Colonic mucosa (tissue), 4 donors: ENCODE measurements around the gene TM4SF5. TPM values are rescaled to one million over a fixed set of nuclear protein-coding genes. Genes with fewer than 3 reads are reported as not detected.

Experiments
- DNase-seq: peaks from one replicate; pipeline ENCODE4 v3.0.0-alpha.2; 2020
- H3K27ac ChIP-seq: fragments of 200-600 bp; one replicate; pipeline ENCODE4 v1.8.0; 2021
- H3K27me3 ChIP-seq: fragments of 200-600 bp; one replicate; pipeline ENCODE4 v1.8.0; 2021
- H3K36me3 ChIP-seq: fragments of 200-600 bp; one replicate; pipeline ENCODE4 v1.8.0; 2021
- H3K4me1 ChIP-seq: fragments of 200-600 bp; one replicate; pipeline ENCODE4 v1.8.0; 2021; ENCODE audit warnings: mild to moderate bottlenecking
- H3K4me3 ChIP-seq: fragments of 200-600 bp; one replicate; pipeline ENCODE4 v1.8.0; 2021
- H3K9ac ChIP-seq, 2 donors: one replicate each; pipeline ENCODE4 v1.7.0; 2013; ENCODE audit warnings: control low read depth in 2 of 2, low read depth in 2 of 2, low read length in 2 of 2
- H3K9me3 ChIP-seq: fragments of 200-600 bp; one replicate; pipeline ENCODE4 v1.8.0; 2021
- CTCF ChIP-seq: fragments of 200-600 bp; IDR thresholded peaks from one replicate; pipeline ENCODE4 v1.8.0; 2022; ENCODE audit warnings: antibody characterized with exemption, mild to moderate bottlenecking
- intact Hi-C: fragments of 100-400 bp; cut with DNase I; formaldehyde crosslinking; loops from one replicate; pipeline ENCODE4 v1.14.1; 2022
- total RNA-seq, 2 donors: library from RNA; stranded (reverse); fragmentation: NEBNext Ultra II Directional in 1 of 2; extraction: Animal tissue kit (Norgen Biotek cat#: 25700) in 1 of 2; gene quantifications; one replicate each; pipeline ENCODE4 v1.2.1, GENCODE V29; 2021
- donor health status: healthy.
- donor health status: DM: no; HTN: no; CAD: no.
- donor health status: DM: no; HTN: no; CAD: no.

Gene TM4SF5
- total RNA-seq, 2 donors from 2014 or later: 15.1 to 37.7 TPM

DNA sequence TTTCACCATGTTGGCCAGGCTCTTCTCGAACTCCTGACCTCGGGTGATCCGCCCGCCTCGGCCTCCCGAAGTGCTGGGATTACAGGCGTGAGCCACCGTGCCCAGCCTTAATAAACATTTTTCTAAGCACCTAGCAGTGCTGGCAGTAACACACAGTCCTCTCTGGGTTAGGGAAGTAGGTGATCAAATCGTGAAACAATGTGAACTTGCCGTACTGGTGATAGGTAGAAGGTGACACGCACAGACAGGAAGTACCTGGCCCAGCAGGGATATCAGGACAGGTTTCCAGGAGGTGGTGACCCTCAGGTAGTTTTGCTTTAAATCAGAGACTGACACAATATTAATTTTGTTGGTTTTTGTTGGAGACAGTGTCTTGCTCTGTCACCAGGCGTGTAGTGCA is 39.8 kb downstream of the TM4SF5 start:
- intact Hi-C loops: no loop called here
- TF ChIP-seq CTCF: no peak
- H3K27ac ChIP-seq: no peak overlapping the region
- H3K27me3 ChIP-seq: no peaks in the 10 kb centered on the region
- H3K4me1 ChIP-seq: peaks cover 5% of the 10 kb centered on the region
- H3K4me3 ChIP-seq: no peak overlapping the region
- H3K36me3 ChIP-seq: no peaks in the 10 kb centered on the region
- no peak for DNase-seq
- H3K9me3 ChIP-seq: no peaks in the 10 kb centered on the region
- no peak overlapping the region for H3K9ac ChIP-seq

DNA sequence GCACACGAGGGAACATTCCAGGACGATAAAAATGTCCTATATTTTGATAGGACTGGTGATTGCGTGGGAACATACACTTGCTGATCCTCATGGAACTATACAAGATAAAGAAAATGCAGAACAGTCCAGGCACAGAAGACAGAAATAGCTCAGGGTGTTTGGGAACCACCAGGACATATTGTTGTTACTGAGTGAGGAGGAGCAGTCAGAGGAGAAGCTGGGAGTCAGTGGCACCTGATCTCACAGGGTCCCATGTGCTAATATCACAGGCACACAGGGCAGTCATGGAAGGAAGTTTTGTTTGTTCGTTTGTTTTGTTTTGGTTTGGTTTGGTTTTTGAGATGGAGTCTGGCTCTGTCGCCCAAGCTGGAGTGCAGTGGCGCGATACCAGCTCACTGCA is 41.0 kb downstream of the TM4SF5 start:
- DNase-seq: no peak
- Histone ChIP-seq H3K9me3 (no peaks in the 10 kb centered on the region), H3K36me3 (no peaks in the 10 kb centered on the region), H3K27me3 (no peaks in the 10 kb centered on the region), H3K4me1 (peaks cover 4% of the 10 kb centered on the region), H3K27ac (no peak overlapping the region), H3K4me3 (no peak overlapping the region), H3K9ac (no peak overlapping the region)
- intact Hi-C loops: no loop called here
- no peak for TF ChIP-seq CTCF

DNA sequence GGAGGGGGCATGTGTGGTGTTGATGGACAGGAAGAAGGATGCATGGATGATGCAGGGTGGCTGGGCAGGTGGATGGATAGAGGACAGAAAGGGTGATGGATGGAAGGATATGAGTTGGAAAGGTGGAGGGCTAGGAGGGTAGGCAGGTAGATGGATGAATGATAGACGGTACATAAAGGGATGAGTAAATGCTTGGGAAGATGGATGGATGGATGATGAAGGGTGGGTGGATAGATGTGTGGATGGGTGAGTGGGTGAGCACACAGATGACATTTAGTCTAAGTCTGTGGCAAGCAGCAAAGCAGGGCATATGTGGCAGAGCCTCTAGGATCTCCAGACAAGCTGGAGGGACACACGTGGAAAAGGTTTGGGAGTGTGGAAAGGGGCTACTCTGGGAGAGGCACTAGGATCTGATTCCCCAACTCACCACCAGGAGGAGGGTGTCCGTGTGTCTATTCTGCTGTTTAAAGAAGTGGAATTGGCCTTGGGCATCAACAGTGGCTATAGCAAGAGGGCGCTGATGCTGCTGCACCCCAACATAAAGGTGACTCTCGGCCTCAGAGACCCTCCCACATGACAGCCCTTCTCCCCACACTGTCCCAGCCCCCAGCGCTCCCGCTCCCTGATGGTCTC is 43.5 kb downstream of the TM4SF5 start:
- H3K9me3 ChIP-seq: no peaks in the 10 kb centered on the region
- H3K4me1 ChIP-seq: no peaks in the 10 kb centered on the region
- no peak overlapping the region for H3K9ac ChIP-seq
- TF ChIP-seq CTCF: no peak
- intact Hi-C loops: no loop called here
- H3K4me3 ChIP-seq: no peak overlapping the region
- H3K27ac ChIP-seq: no peak overlapping the region
- no peak for DNase-seq
- no peaks in the 10 kb centered on the region for H3K36me3 ChIP-seq
- H3K27me3 ChIP-seq: no peaks in the 10 kb centered on the region

DNA sequence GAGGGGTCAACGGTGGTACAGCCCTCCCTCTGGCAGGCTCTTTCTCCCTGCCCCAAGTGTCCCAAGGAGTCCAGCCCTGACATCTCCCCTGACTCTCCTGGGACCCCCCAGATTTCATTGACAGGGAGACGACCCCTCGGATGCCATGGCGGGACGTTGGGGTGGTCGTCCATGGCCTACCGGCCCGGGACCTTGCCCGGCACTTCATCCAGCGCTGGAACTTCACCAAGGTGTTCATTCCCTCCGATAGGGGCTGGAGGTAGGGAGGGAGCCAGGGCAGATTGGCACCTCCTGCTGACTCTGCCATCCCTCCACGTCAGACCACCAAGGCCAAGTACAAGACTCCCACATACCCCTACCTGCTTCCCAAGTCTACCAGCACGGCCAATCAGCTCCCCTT is 45.1 kb downstream of the TM4SF5 start:
- intact Hi-C loops: no loop called here
- no peaks in the 10 kb centered on the region for H3K36me3 ChIP-seq
- no peak overlapping the region for H3K27ac ChIP-seq
- no peaks in the 10 kb centered on the region for H3K9me3 ChIP-seq
- no peak for DNase-seq
- H3K27me3 ChIP-seq: no peaks in the 10 kb centered on the region
- no peak overlapping the region for H3K4me3 ChIP-seq
- TF ChIP-seq CTCF: no peak
- no peak overlapping the region for H3K9ac ChIP-seq
- no peaks in the 10 kb centered on the region for H3K4me1 ChIP-seq

DNA sequence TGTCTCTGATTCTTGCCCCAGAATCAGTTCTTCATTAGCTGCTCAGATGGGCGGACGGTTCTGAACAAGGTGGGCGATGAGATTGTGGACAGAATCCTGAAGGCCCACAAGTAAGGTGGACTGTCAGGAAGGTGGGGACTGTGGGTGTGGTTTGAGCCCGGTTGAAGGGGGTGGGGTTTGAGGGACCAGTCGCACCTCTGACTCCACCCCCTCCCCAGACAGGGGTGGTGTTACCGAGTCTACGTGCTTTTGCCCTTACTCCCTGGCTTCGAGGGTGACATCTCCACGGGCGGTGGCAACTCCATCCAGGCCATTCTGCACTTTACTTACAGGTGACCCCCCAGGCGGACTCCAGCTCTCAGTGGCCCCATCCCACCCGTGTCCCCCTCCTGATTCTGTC is 46.6 kb downstream of the TM4SF5 start:
- DNase-seq: no peak

More for the DNA sequence above, 46.6 kb downstream of the TM4SF5 start:
- Histone ChIP-seq H3K9me3 (no peaks in the 10 kb centered on the region), H3K27me3 (no peaks in the 10 kb centered on the region), H3K36me3 (no peaks in the 10 kb centered on the region), H3K4me1 (no peaks in the 10 kb centered on the region), H3K9ac (no peak overlapping the region), H3K4me3 (no peak overlapping the region), H3K27ac (no peak overlapping the region)
- TF ChIP-seq CTCF: no peak
- intact Hi-C loops: no loop called here
